ENCODE data around the gene ACOT11.
"Not testable (repeated sequence)": the region's sequence is repeated elsewhere in the genome, so short reads cannot be mapped to it uniquely, and the experiment has no call there.

Gene ACOT11

DNA sequence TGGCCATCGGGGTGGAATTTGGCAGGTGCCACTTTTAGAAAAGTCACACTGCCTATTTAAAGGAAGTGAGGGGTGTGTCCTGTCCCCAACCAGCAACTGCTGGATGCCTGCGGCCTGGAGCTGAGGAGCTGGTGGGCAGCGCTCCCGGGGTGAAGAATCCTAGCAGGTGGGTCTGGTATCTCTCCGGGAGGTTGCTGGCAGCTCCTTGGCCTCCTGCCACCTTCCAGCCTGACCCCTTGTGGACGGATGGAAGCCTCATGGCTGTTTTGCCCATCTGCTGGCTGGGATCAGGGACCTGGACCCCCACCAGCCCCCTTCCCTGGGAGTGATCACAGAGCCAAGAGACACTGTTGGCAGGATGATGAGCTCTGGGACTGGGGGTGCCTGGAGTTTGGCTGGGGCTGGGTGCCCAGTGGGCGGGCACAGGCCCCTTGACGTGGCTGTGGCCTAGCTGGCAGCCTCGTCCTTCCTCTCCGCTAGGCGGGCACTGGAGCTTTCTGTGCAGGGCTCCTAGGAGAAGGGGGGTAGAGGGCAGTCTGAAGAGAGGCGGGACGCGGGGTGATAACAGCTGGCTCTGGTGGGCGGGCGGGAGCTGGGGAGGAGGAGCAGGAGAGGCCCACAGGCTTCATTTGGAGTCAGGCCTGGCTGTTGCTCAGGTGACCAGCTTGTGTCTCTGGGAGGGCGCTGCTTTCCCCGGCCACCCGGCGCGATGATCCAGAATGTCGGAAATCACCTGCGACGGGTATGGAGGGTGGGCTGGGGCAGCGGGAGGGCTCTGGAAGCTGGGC, at the start of gene ACOT11:
Gene ACOT11, plus strand, starts transcription at position 628 of the 788 bp plus-strand sequence. Its CDS starts 82 bp downstream, at position 710.
- DNase-seq: no peak

DNA sequence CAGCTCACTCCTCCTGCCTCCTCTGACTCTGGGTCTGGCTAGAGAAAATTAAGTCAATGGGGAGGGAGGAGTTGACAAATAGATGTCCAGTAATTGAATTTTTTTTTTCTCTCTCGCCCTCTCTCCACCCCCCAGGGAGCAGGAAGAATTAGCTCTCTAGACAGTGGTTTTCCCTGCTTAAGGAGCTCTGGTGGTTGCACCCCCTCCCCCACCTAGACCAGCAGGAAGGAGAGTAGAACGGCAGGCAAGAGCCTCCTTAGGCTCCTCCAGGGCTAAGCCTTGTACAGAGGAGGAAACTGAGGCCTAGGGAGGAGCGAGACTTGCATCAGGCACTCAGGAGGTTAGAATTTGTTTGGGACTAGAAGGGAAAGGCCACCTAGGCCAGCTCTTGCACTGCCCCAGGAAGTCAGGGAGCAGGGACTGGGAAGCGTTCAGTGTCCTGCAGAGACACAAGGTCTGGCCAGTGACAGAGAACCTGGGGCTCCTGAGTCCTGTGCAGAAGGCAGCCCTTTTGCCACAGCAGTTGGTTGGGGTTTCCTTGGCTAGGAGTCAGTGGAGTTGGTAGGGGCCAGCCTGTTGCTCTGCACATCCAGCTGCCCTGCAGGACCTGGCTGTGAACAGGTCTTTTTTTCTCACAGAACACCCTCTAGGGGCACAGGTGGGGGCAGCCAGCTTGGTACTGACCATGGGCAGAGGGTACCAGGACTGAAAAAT, 49.5 kb upstream of the ACOT11 start:
- DNase-seq: no peak

DNA sequence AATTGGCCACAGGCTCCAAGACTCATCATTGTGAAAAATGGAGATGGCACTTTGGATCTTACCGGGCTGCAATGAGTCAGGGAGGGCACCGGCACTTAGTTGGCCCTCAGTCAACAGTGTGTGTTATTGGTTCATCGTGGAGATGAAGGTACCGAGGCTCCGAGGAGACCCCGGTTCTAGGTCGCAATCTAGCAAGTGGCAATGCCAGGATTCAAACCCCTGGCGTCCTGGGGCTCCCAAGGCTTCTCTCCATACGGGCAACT, 49.0 kb upstream of the ACOT11 start:
- no peak for DNase-seq

DNA sequence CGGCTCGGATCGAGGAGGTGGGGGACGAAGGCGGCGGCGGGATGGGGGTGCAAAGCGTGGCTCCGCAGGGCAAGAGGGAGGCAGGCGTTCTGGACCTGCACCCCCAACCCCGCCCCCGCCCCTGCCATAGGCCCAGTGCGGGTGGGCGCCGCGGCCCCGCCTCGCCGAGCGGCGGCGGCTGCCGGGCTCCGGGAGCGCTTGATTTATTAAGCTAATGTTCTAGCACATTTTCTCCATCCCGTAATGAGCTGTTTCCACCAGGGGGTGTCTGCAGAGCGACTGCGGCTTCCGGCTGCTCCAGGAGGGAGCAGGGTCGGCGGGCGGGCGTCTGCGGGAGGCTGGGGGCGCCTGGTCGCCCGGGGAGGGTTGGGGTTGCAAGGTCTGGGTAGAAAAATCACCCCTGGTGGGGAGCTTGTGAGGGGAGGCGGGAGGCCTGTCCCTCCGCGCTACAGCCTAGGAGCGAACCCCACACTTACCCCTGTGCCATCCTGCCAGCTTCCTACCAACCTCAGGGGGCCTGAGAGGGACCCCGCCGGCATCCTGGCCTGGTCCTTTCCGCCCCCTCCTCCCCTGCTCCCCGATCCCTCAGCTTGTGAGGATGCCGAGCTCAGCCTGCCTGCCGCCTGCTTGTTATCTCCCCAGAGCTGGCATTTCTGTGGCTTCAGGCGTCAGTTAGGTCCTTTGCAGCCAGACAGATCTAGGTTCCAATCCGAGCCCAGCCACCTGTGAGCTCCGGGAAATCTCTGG, 48.5 kb upstream of the ACOT11 start:
- peak; percentile 27 for DNase-seq

DNA sequence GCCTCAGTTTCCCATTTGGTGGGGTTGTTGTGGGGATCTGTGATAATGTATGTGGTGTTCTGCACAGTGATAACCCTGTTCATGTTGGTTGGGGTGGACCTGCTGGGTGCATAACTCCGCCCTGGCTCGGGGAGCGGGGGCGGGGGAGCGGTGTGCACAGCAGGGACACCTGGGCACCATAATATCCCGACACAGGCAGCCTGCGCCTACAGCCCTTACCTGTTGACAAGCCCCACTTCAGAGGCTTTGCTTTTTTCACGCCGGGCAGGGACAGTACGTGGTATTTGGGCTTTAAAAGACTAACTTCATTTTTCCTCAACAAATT, 48.0 kb upstream of the ACOT11 start:
- DNase-seq: no peak

DNA sequence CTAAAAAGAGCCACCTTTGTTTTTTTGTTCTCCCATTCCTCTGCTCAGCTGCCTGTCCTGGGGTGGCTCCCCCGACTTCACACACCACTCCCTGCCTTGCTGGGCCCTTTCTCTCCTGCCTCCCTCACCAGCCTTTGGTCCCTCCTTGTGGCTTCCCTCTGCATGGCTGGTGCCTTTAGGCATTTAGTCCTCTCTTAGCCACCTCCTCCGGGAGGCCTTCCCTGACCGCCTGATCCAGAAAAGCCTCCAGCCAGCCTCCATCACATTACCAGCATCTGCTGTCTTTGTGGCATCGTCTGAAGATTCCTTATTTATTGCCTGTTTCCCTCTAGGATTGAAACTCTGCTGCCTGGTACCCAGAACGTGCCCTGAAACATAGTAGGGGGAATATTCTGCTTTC, 46.2 kb upstream of the ACOT11 start:
- DNase-seq: no peak

DNA sequence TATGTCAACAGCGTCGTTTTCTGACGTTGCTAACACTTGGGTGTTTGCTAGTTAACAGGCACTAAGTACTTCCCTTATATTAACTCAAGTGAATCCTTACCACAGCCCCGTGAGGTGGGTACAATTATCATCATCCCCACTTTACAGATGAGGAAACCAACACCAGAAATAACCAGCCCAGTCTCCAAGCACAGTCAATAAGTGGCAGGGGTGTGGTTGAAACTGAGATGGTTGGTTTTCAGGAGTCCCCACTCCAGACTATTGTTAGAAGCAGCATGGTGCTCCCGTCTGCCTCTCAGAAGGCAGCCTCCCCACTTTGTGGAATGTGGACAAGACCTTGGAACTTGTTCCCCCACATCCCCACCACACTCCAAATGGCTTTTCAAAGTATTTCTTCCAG, 45.7 kb upstream of the ACOT11 start:
- DNase-seq: no peak

DNA sequence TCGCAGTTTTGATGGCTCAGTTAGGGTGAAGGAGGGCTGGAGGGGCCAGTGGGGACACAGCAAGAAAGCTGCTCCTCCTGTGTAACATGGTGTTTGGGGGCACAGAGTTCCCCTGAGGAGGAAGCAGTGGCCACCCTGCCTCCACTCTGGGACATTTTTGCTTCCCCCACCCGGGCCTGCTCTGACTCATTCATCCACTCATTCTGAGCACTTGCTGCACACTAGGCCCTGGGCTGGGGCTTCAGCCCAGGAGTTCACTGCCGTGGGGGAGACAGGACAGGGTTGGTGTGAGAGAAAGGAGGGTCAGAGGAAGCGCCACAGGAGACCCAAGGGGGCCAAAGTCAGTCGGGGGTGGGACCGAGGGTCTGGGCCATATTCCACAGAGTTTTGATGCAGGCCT, 41.4 kb upstream of the ACOT11 start:
- no peak for DNase-seq

DNA sequence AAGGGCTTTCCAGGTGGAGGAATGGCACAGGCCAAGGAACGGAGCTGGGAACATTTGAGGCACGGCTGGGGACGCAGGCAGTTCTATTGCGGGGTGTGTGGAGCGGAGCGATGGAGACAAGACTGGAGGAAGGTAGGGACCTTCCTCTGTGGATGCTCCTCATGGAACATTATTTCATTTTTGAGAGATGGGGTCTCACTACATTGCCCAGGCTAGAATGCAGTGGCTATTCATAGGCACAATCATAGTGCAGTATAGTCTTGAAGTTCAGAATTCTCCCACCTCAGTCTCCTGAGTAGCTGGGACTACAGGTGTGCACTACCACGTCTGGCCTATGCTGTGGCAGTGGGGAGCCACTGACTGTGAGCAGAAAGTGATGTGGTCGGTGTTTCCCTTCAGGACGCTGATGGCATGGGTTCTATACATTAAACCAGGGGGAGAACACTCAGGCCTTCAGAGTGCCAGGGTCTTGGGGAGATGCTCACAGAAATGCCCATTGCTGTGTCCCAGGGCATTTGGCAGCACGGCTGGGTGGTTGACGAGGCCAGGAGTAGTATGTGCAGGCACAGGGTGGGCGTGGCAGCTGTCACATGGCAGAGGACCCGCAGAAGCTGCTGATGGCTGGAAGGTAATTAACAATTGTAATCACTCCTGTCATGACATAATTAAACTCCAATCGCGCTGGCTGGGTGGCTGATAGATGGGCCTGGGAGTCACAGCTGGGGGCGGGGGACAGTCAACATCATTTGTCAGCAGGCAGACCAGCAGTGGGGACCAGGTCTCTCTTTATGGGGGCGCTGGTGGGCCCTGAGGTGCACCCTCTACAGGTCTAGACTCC, 40.8 kb upstream of the ACOT11 start:
- no peak for DNase-seq

DNA sequence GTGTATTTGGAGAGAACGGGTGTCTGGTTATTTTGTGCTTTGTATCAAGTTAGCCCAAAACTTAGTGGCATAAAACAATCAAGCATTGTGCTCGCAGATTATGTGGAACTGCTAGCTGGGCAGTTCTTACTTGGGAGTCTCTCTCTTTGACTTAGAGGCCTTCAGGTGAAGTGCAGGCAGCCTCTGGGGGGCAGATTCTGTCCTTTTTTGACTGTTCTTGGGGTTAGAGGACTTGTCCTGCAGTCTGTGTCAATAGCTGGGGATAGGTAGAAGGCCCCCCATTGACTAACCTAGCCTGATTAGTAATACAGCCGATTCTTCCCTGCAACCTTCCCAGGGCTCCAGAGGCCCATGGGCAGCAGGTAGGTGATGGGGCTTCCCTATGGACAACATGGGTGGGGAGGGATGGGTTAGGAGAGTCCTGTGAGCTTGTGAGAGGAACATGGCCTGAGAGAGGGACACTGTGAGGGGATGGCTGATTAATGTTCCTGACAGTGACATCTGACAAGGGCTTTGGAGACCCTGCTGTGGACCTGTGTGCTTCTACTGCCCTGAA, 37.2 kb upstream of the ACOT11 start:
- no peak for DNase-seq

DNA sequence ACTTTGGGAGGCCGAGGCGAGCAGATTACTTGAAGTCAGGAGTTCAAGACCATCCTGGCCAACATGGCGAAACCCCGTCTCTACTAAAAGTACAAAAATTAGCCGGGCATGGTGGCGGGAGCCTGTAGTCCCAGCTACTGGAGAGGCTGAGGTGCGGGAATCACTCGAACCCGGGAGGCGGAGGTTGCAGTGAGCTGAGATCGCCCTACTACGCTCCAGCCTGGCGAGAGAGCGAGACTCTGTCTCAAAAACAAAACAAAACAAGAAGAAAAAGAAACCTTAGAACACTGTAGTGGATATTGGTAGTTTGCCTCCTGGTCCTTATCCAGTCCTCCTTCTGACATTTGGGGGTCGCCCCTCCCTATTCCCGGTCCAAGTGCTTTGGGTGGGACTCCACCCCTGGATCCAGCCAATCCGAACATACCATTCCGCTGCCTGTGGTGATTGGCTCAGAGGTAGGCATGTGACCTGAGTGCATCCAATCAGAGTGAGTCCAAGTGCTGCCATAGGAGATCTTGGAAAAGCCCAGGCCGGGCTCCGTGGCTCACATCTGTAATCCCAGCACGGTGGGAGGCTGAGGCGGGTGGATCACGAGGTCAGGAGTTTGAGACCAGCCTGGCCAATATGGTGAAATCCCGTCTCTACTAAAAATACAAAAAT, 34.0 kb upstream of the ACOT11 start:
- not testable (repeated sequence) for DNase-seq

DNA sequence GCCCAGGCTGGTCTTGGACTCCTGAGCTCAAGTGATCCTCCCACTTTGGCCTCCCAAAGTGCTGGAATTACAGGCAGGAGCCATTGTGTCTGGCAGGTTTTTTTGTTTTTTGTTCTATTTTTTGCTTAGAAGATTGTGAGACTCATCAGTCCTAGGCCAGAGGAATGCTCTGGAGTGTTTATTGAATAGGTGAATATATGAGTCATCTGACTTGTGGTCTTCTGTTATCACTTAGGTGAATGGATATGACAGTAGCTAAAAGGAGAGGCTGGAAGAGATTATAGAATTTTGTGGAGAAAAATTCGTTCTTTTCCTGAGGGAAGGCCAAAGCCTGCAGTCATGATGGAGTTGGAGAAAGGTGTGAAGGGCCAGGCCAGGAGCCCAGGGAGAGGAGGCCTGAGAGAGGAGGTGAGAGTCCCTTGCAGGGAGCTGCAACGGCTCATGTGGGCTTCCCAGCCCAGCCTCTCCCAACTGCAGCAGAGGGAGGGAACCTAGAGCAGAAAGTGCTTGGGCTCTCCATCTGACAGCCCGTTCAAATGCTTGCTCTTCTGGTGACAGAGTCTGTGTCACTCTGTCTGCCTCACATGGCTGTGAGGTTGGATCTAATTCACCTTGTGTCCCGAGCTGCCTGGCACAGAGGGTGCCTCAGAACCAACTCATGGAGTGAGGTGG, 31.6 kb upstream of the ACOT11 start:
- no peak for DNase-seq

DNA sequence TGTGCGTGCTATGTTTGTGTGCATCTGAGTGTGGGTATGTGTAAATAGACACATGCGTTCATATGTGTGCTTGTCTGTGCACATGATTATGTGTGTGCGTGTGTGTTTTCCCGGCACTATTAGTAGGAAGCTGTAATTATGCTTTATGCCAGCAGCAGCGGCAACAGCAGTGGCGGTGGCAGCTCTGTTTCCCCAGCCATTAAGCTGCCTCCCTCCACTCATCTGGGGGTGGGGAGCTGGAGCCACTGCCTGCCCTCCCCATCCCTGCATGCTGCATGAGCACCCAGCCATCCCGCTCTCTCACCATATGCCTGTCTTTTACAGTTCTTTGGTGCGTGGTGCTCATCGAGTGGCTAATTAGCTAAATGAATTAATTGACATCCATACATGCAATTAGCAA, 30.5 kb upstream of the ACOT11 start:
- DNase-seq: no peak

DNA sequence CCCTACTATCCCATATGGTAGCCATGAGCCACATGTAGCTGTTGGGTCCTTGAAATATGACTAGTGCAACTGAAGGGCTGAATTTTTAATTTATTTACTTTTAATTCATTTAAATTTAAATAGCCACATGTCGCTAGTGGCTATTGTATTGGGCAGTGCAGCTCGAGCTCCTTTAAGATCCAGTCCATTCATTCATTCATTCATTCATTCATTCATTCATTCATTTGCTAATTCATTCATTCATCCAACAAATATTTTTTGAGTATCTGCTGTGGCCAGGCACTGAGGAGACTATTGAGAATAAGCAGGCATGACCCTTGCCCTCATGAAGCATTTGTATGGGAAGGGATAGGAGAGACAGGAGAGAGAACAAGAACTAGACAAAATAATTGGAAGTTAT, 29.5 kb upstream of the ACOT11 start:
- DNase-seq: no peak

DNA sequence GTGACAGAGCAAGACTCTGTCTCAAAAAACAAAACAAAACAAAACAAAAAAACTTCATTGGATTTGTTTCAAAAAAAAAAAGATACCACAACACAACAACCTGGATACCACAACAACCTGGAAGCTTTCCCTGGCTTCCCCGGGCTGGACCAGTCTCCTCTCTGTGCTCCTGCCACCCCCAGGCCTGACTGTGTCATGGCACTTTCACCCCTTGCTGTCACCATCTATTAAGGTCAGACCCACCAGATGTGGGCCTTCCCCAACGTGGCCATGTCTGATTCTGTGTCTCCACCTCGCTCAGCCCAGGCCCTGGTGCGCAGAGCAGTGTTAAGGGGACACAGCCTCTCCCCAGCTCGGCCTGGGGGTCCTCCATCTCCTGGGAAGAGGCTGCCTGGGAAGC, 28.3 kb upstream of the ACOT11 start:
- DNase-seq: no peak

DNA sequence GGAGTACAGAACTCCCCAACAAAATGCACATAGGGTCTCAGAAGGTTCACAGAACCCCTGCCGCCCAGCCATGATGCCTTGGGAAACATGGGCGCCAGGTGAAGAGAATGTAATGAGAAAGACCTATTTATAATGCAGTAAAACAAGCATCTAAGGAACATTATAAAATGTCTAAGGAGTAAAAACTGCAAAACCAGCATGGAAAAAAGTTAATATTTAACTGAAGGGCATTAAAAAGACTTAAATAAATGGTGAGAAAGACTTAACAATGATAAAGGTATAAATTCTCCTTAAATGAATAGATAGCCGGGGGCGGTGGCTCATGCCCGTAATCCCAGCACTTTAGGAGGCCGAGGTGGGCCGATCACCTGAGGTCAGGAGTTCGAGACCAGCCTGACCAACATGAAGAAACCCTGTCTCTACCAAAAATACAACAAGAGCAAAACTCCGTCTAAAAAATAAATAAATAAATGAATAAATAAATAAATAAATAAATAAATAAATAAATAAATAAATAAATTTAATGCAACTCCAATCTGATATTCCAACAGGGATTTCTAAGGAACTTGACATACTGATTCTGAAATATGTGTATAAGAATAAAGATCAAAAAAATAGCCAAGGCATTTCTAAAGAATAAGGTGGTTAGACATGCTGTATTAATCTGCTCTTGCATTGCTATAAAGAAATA, 27.3 kb upstream of the ACOT11 start:
- no peak for DNase-seq

DNA sequence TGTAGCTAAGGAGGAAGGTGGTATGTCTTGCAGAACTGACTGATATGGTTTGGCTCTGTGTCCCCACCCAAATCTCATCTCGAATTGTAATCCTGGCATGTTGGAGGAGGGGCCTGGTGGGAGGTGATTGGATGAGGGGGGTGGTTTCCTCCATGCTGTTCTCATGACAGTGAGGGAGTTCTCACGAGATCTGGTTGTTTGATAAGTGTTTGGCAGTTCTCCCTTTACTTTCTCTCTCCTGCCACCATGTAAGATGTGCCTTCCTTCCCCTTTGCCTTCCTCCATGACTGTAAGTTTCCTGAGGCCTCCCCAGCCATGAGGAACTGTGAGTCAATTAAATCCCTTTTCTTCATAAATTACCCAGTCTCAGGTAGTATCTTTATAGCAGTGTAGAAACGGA, 21.5 kb upstream of the ACOT11 start:
- DNase-seq: not testable (repeated sequence)

DNA sequence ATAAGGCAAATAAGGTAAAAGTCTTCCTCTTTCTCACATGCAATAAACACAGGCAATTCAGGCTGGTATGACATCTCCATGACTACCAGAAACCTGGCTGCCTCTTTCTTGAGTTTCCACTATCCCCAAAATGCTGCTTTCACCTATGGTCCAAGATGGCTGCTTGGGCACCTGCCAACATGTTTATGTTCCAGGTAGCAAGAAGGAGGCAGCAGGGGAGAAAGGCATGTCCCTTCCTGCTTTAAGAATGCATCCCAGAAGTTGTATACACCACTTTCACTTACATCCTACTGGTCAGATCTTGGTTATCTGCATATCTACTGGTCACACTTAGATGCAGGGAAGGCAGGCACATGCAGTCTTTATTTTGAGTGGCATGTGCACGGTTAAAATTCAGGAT, 19.4 kb upstream of the ACOT11 start:
- no peak for DNase-seq

DNA sequence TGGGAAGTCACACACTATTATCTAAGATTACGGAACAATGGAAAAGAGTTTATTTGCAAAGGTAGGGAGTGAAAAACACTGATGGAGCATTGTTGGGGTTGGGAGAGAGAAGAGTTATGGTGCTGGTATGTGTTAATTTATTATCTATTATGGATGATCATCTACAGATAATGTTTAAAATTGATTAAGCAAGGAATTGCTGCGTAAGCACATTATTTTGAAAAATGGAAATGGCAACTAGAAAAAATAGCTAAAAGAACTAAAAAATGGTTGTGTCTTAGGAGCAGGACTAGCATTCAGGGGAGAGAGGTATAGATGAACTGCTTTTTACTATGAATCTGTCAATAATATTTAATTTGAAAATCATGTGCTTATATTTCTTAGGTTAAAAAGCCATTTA, 16.0 kb upstream of the ACOT11 start:
- no peak for DNase-seq

DNA sequence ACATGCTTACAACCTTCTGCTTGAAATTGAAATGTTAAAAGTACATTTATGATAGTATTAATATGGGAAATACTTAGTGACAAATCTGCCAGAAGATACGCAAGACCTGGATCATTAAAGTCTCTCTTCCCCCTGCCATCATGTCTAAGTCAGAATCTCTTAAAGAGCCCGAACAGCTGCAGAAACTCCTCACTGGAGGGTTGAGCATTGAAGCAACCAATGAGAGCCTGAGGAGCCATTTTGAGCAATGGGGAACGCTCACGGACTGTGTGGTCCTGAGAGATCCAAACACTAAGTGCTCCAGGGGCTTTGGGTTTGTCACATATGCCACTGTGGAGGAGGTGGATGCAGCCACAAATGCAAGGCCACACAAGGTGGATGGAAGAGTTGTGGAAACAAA, 11.4 kb upstream of the ACOT11 start:
- DNase-seq: not testable (repeated sequence)

DNA sequence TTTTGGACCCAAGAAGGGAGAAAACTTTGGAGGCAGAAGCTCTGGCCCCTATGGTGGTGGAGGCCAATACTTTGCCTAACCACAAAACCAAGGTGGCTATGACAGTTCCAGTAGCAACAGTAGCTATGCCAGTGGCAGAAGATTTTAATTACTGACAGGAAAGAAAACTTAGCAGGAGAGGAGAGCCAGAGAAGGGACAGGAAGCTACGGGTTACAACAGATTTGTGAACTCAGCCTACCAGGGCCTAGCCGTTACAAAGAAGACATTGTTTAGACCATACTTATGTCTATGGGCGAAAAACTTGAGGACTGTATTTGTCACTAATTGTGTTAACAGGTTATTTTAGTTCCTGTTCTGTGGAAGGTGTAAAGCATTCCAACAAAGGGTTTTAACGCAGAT, 10.4 kb upstream of the ACOT11 start:
- no peak for DNase-seq

Measured in CD4-positive, alpha-beta T cell treated with Interleukin-4 for 4 hours (primary cell).